K562 (cell line): Measurements from ENCODE around the gene ADIPOR1. TPM values are rescaled to one million over a fixed set of nuclear protein-coding genes. Genes with fewer than 3 reads are reported as not detected.

Source experiments
- AFF1 ChIP-seq, 2 experiments: fragments of 450-650 bp; IDR thresholded peaks; 2 replicates each; pipeline ENCODE4 v1.6.1; 2018; ENCODE audit warnings: mild to moderate bottlenecking in 2 of 2, low read depth in 1 of 2; ENCODE audit not compliant: partially characterized antibody in 2 of 2
- CAMTA2 ChIP-seq: fragments of 250-450 bp; sonication (Bioruptor Pico); conservative IDR thresholded peaks from 2 replicates; pipeline ENCODE4 v1.5.1; 2022
- HNRNPH1 ChIP-seq: fragments of 200-400 bp; formaldehyde crosslinking; optimal IDR thresholded peaks from 2 replicates; pipeline ENCODE3; 2017; ENCODE audit warnings: low read depth, mild to moderate bottlenecking, low read length, moderate library complexity
- HNRNPLL ChIP-seq: fragments of 200-400 bp; formaldehyde crosslinking; IDR thresholded peaks from 2 replicates; pipeline ENCODE4 v1.6.1; 2017; ENCODE audit warnings: low read length, low read depth, mild to moderate bottlenecking; ENCODE audit not compliant: poor library complexity, severe bottlenecking
- KLF1 ChIP-seq: fragments of 450-650 bp; IDR thresholded peaks from 2 replicates; pipeline ENCODE4 v1.6.1; 2016; ENCODE audit warnings: missing genetic modification characterization, missing compliant biosample characterization
- LARP7 ChIP-seq: fragments of 450-650 bp; IDR thresholded peaks from 2 replicates; pipeline ENCODE4 v1.6.1; 2016
- MCM7 ChIP-seq, 2 experiments: fragments of 450-650 bp; IDR thresholded peaks; 2 replicates each; pipeline ENCODE4 v1.6.1; 2016 to 2018
- PHB2 ChIP-seq: fragments of 450-650 bp; IDR thresholded peaks from 2 replicates; pipeline ENCODE4 v1.6.1; 2017; ENCODE audit warnings: low read depth
- PHF8 ChIP-seq: fragments of 200-600 bp; sonication (generic); IDR thresholded peaks from 2 replicates; pipeline ENCODE4 v1.6.1; 2012; ENCODE audit warnings: mixed run types, mild to moderate bottlenecking, inconsistent platforms, low read length, moderate library complexity, borderline replicate concordance
- POLR2AphosphoS2 ChIP-seq: IDR thresholded peaks from 2 replicates; pipeline ENCODE4 v1.6.1; 2012; ENCODE audit warnings: low read length, improper control_type of control experiment
- RFX5 ChIP-seq: IDR thresholded peaks from 2 replicates; pipeline ENCODE4 v1.6.1; 2011; ENCODE audit warnings: low read depth, mild to moderate bottlenecking, improper control_type of control experiment, low read length
- TCF15 ChIP-seq: fragments of 250-450 bp; sonication (Bioruptor Pico); IDR thresholded peaks from 2 replicates; pipeline ENCODE4 v1.8.0; 2022; ENCODE audit warnings: moderate library complexity, mild to moderate bottlenecking, inconsistent platforms
- THRAP3 ChIP-seq: fragments of 450-650 bp; IDR thresholded peaks from 2 replicates; pipeline ENCODE4 v1.6.1; 2016; ENCODE audit warnings: mild to moderate bottlenecking, inconsistent platforms, borderline replicate concordance
- THRB ChIP-seq: fragments of 450-650 bp; formaldehyde crosslinking; conservative IDR thresholded peaks from 2 replicates; pipeline ENCODE4 v1.4.0; 2022; ENCODE audit warnings: mild to moderate bottlenecking, missing genetic modification characterization
- ZBED1 ChIP-seq: IDR thresholded peaks from 2 replicates; pipeline ENCODE4 v1.6.1; 2014
- ZNF12 ChIP-seq: sonication (generic); formaldehyde crosslinking; IDR thresholded peaks from 2 replicates; pipeline ENCODE4 v1.4.0; 2020; ENCODE audit warnings: mild to moderate bottlenecking, missing genetic modification reagents
- ZNF263 ChIP-seq: sonication (generic); formaldehyde crosslinking; IDR thresholded peaks from 2 replicates; pipeline ENCODE4 v1.8.0; 2022; ENCODE audit warnings: mild to moderate bottlenecking, missing genetic modification reagents, borderline replicate concordance
- ZNF280A ChIP-seq: fragments of 450-650 bp; IDR thresholded peaks from 2 replicates; pipeline ENCODE4 v1.6.1; 2018; ENCODE audit warnings: mild to moderate bottlenecking, low read depth; ENCODE audit not compliant: partially characterized antibody
- polyA plus RNA-seq, 8 experiments: library from polyadenylated mRNA; depleted of rRNA in 4 of 8; stranded (reverse) in 5 of 8; unstranded in 3 of 8; fragments of >200 nt; fragmentation: Nextera tagmentation in 2 of 8; fragmentation: Illumina TruSeq in 1 of 8; extraction: Ambion mirVana in 2 of 8; extraction: Trizol in 1 of 8; gene quantifications; 2 replicates each; pipeline versions ENCODE4 v1.2.1 to v1.2.3, GENCODE V29; 2011 to 2014; ENCODE audit warnings: inconsistent platforms in 1 of 8, missing spikeins in 1 of 8
- total RNA-seq, 7 experiments: library from RNA; depleted of rRNA in 6 of 7; stranded (reverse); fragments of >200 nt in 6 of 7; fragmentation: Illumina TruSeq in 2 of 7; extraction: Trizol in 2 of 7; gene quantifications; 2 replicates each; pipeline versions ENCODE4 v1.2.1 to v1.2.3, GENCODE V29; 2011 to 2021; ENCODE audit warnings: low replicate concordance in 1 of 7
- TF ChIP-seq, protein P1 (sequence below): fragments of 250-450 bp; sonication (Bioruptor Pico); IDR thresholded peaks from 2 replicates; pipeline ENCODE4 v1.8.0; 2022; ENCODE audit warnings: inconsistent platforms

The ADIPOR1 gene
- total and polyA plus RNA-seq, 9 of the 15 experiments (the other 6 are each of a cell fraction or from before 2014, with no cell fraction given), result 29.0 to 217 (median 100) TPM

DNA sequence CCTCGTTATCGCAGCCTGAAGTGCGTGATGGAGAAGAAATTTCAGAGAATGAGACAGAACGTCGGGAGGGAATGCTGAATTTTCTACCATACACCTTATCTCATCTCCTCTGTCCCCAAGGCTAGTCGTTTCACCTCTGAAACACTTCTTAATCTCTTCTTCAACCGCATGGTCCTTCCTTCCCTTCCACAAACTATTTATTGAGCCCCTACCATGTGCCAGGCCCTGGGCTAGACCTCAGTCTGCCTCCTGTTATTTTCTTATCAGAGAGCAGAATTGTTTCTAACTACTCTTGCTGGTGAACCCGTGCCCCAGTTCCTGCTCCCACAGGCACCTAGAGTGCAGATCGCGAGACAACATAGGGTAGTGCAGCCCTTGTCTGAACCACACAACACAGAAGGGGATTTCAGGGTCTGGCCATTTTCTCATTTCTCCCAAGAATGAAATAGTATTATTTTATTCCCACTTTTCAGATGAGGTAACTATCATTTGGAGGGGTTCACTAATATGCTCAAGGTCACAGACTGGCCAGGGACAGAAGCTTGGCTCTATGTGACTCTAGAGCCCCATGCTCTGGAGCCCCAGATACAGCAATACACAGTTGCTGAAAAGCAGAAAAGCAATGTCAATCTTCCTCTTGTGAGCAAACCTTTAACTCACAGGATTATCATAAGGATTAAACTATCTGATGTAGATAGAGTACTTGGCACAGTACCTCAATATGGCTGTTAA, 598 bp upstream of the ADIPOR1 start (continued):
- no peak for TF ChIP-seq AFF1 (IDR thresholded peaks at IDR 0.05; ENCODE audit: low read depth in 1 of 2, partially characterized antibody in 2 of 2)
- no peak for TF ChIP-seq THRAP3
- no peak for TF ChIP-seq RFX5
- TF ChIP-seq KLF1 (tag), result no peak
- no peak for TF ChIP-seq TCF15 (CRISPR knock-in tag)
- TF ChIP-seq HNRNPH1, result no peak
- no peak for TF ChIP-seq MCM7 (IDR thresholded peaks at IDR 0.05)
- no peak for TF ChIP-seq HNRNPLL
- TF ChIP-seq LARP7, result peak; percentile 49; the same call in 1 of the 2 replicates
- no peak for TF ChIP-seq PHF8
- no peak for TF ChIP-seq ZNF280A
- TF ChIP-seq ZNF12 (CRISPR knock-in tag), result no peak
- TF ChIP-seq, protein P1, sequence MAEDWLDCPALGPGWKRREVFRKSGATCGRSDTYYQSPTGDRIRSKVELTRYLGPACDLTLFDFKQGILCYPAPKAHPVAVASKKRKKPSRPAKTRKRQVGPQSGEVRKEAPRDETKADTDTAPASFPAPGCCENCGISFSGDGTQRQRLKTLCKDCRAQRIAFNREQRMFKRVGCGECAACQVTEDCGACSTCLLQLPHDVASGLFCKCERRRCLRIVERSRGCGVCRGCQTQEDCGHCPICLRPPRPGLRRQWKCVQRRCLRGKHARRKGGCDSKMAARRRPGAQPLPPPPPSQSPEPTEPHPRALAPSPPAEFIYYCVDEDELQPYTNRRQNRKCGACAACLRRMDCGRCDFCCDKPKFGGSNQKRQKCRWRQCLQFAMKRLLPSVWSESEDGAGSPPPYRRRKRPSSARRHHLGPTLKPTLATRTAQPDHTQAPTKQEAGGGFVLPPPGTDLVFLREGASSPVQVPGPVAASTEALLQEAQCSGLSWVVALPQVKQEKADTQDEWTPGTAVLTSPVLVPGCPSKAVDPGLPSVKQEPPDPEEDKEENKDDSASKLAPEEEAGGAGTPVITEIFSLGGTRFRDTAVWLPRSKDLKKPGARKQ, result no peak
- TF ChIP-seq THRB (CRISPR knock-in tag), result no peak
- no peak for TF ChIP-seq CAMTA2 (CRISPR knock-in tag)
- no peak for TF ChIP-seq ZBED1
- TF ChIP-seq ZNF263 (CRISPR knock-in tag), result no peak
- no peak for TF ChIP-seq PHB2
- no peak for TF ChIP-seq POLR2AphosphoS2
